BLaER1 treated with 17β-estradiol and CSF1 and Interleukin-3, amounts not matched to agents 10 nM and 100 nM (cell line): ENCODE measurements around the gene MIGA1.
A peak's percentile ranks its signal among the peaks of the same experiment; 100 is the strongest.

Experiments used
- H3K27ac ChIP-seq, 11 experiments: shearing (Covaris generic); formaldehyde crosslinking; 2 replicates each; pipeline ENCODE4 v1.8.1; 2022
- H3K27me3 ChIP-seq, 11 experiments: shearing (Covaris generic); formaldehyde crosslinking; 2 replicates each; pipeline ENCODE4 v1.8.1; 2022
- H3K36me3 ChIP-seq, 11 experiments: shearing (Covaris generic); formaldehyde crosslinking; 2 replicates each; pipeline ENCODE4 v1.8.1; 2022
- H3K4me1 ChIP-seq, 10 experiments: shearing (Covaris generic); formaldehyde crosslinking; 2 replicates each; pipeline ENCODE4 v1.8.1; 2022
- H3K4me2 ChIP-seq, 11 experiments: shearing (Covaris generic); formaldehyde crosslinking; 2 replicates each; pipeline ENCODE4 v1.8.1; 2022
- H3K4me3 ChIP-seq, 10 experiments: shearing (Covaris generic); formaldehyde crosslinking; 2 replicates each; pipeline ENCODE4 v1.8.1; 2022
- H3K9ac ChIP-seq, 11 experiments: shearing (Covaris generic); formaldehyde crosslinking; 2 replicates each; pipeline ENCODE4 v1.8.1; 2022
- H3K9me3 ChIP-seq, 11 experiments: shearing (Covaris generic); formaldehyde crosslinking; replicated peaks in 1 of 11; 2 replicates each; pipeline ENCODE4 v1.8.1; 2022
- H4K20me1 ChIP-seq, 11 experiments: shearing (Covaris generic); formaldehyde crosslinking; 2 replicates each; pipeline ENCODE4 v1.8.1; 2022
- Cebpa-rat ChIP-seq, 11 experiments: shearing (Covaris generic); IDR thresholded peaks; 2 replicates each; pipeline ENCODE4 v1.8.1; 2022

The MIGA1 gene

DNA sequence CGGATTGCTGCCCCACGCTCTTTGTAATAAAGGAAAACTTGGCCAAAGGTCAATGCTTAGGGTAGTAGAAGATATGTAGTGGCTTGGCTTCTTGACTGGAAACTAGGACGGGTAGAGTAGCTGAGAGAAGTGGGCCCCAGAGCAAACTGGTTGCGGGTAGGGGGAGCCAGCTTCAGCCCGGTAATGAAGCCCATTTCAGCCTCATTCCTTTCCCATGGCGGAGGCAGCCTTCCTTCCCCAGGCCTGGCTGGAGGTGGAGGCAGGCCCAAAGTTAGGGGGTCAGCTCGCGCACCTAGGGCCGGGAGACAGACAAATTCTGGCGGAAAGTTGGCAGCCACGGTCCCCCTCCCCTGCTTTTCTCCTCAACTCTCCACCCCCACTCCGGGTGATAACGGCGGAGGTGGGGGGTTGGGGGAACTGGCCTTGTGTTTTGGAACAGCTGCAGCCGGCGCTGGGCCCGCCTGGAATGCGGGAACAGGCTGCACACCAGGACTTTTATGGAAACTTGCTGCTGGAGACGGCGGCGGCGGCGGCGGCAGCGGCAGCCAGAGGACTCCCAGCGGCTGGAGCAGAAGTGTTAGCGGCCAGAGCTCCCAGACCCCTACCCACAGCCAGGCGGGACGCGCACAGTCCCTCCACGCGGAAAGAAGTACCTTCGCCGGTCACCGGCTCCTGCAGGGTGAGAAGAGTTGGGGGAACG is 108.8 kb downstream of the MIGA1 start, which contains the start of gene NEXN:
Gene NEXN, plus strand, starts transcription at position 544 of the 700 bp plus-strand sequence. CDS start 27,483 bp downstream, outside the sequence.
- Histone ChIP-seq H3K4me3 (peak within 1 kb of the TSS; percentile 14 to 58 (median 38); a peak in 18 of 20 replicates), H3K4me2 (peak within 1 kb of the TSS; percentile 36 to 77 (median 54); a peak in 21 of 22 replicates), H4K20me1 (peaks cover 0 to 13% (median 11%) of the 10 kb centered on the region in 11 experiments; a peak in 11 of 22 replicates), H3K9ac (no peak within 1 kb of the TSS), H3K9me3 (peaks cover 0 to 17% (median 7%) of the 10 kb centered on the region in 11 experiments; a peak in 11 of 22 replicates), H3K27ac (no peak within 1 kb of the TSS), H3K27me3 (peaks cover 44 to 49% (median 46%) of the 10 kb centered on the region in 11 experiments), H3K36me3 (no peaks in the 10 kb centered on the region), H3K4me1 (peaks cover 4 to 10% (median 9%) of the 10 kb centered on the region in 10 experiments; a peak in 13 of 20 replicates)
- TF ChIP-seq Cebpa-rat (IDR thresholded peaks at IDR 0.05), result no peak

DNA sequence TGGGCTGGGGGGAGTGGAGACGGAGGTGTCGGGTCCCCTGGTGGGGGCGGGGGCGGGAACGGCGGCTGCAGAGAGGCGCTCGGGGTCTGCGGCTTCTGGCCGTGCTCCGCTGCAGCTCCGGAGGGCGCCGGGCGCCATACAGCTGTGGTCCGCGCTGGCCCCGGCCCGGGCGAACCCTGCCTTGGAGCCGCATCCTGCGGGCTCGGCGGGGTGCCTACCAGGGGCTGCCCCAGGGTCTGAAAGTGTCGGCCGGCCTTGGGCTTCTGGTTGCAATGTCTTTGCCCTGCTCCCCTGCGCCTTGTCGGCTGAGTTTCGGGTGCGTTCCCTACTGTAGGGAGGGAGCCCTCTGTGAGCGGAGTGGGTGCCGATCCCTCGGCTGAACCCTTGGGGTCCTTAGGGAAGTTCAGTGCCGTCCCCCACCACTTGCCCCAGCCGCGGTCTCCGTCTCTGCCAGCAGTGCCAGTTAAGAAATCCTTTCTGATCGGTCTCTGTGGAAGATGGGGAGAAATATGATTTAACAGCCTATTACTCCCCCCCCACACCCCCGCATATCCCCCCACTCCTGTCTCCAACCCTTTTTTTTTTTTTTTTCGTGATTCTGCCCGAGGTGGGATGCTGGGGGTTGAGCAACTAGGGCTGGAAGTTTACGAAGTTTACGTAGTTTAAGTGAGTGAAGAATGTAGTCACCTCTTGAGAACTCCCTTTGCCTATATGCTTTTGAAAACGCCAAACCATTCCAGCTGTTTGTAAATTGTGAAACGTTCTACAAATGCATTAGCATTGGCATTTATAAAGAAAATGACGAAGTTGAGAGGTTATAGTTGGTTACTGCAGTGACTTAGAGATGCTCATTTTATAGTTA is 109.6 kb downstream of the MIGA1 start:
- Histone ChIP-seq H3K36me3 (no peaks in the 10 kb centered on the region), H3K4me1 (peaks cover 4 to 10% (median 9%) of the 10 kb centered on the region in 10 experiments; a peak in 13 of 20 replicates), H3K27ac (no peak overlapping the region), H3K4me2 (peak overlapping the region; percentile 36 to 77 (median 54); a peak in 21 of 22 replicates), H3K4me3 (peak overlapping the region; percentile 14 to 58 (median 38); a peak in 17 of 20 replicates), H3K27me3 (peaks cover 44 to 49% (median 46%) of the 10 kb centered on the region in 11 experiments), H4K20me1 (peaks cover 0 to 13% (median 11%) of the 10 kb centered on the region in 11 experiments; a peak in 11 of 22 replicates), H3K9me3 (peaks cover 0 to 17% (median 7%) of the 10 kb centered on the region in 11 experiments; a peak in 11 of 22 replicates), H3K9ac (no peak overlapping the region)
- no peak for TF ChIP-seq Cebpa-rat (IDR thresholded peaks at IDR 0.05)

DNA sequence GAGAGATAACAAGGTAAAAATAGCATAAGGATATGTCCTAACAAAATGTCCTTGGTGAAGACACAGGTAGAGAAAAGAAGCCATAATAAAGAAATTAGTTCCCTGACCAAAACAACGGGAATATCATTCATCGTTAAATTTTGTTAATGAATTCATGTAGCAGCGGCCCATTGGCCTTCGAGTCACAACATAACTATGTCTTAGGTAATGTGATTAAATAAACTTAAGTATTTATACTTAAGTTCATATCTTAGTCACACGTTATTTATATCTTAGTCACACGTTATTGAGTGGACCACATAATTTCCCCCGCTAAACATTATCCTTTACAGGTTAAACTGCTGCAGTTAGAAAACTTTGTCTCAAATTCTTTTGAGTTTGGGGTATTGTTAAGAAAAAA is 110.2 kb downstream of the MIGA1 start:
- H3K36me3 ChIP-seq, result no peaks in the 10 kb centered on the region
- H4K20me1 ChIP-seq, result peaks cover 0 to 13% (median 11%) of the 10 kb centered on the region in 11 experiments; a peak in 11 of 22 replicates
- no peak overlapping the region for H3K4me3 ChIP-seq
- H3K27me3 ChIP-seq, result peaks cover 44 to 49% (median 46%) of the 10 kb centered on the region in 11 experiments
- peaks cover 0 to 17% (median 7%) of the 10 kb centered on the region in 11 experiments; a peak in 11 of 22 replicates for H3K9me3 ChIP-seq
- no peak overlapping the region for H3K4me2 ChIP-seq
- no peak for TF ChIP-seq Cebpa-rat (IDR thresholded peaks at IDR 0.05)
- peaks cover 4 to 10% (median 9%) of the 10 kb centered on the region in 10 experiments; a peak in 13 of 20 replicates for H3K4me1 ChIP-seq
- H3K9ac ChIP-seq, result no peak overlapping the region
- H3K27ac ChIP-seq, result no peak overlapping the region

DNA sequence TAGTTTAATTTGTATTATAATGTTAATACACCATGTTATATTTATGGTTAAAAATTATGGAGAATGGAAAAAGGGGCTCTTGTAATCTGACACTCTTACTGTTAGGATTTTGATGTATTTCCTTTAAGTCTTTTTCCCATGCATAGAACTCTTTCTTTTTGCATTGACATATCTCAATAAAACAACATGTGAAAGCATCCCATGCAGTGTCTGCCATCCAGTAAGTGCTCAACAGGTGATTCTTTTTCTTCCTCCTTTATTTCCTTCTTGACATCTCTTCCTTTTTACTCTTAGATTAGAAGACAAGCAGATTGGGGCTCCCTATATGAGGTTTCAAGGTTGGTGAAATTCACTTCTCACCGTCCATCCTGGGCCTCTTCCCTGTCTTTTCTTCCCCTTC is 111.8 kb downstream of the MIGA1 start:
- Histone ChIP-seq H3K9me3 (peaks cover 0 to 17% (median 7%) of the 10 kb centered on the region in 11 experiments; a peak in 11 of 22 replicates), H3K27me3 (peaks cover 44 to 48% (median 46%) of the 10 kb centered on the region in 11 experiments), H3K4me1 (peaks cover 4 to 10% (median 9%) of the 10 kb centered on the region in 10 experiments; a peak in 13 of 20 replicates), H4K20me1 (peaks cover 0 to 13% (median 11%) of the 10 kb centered on the region in 11 experiments; a peak in 11 of 22 replicates), H3K9ac (no peak overlapping the region), H3K4me3 (no peak overlapping the region), H3K4me2 (no peak overlapping the region), H3K36me3 (no peaks in the 10 kb centered on the region), H3K27ac (no peak overlapping the region)
- no peak for TF ChIP-seq Cebpa-rat (IDR thresholded peaks at IDR 0.05)

DNA sequence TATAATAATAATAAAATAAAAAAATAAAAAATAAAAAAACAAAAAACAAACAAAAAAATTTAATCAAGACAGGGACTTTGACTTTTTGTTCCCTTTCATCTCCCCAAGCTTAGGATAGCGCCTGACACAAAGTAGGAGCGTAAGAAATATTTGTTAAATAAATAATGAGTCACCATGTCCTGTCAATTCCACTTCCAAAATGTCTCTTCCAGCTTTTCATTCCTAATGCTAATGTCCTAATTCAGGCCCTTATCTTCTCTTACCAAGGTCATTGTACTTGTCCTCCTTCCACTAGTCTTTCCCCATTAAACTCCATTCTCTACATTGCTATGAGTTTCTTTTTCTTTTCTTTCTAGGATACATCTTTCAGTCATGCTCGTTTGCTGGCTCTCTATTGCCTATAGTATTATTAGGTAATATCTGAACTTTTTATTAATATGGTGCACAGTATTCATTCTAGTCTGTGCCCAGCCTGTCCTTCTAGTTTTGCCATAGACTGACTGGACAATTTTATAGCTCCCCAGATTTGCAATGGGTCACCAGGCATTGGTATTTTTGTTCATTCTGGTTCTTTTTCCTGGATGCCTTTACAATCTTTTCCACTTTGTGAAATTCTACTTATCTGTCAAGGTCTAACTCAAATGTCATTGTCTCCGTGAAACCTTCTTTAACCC is 120.3 kb downstream of the MIGA1 start:
- Histone ChIP-seq H3K4me3 (no peak overlapping the region), H3K4me2 (no peak overlapping the region), H4K20me1 (no peaks in the 10 kb centered on the region), H3K27me3 (no peaks in the 10 kb centered on the region), H3K9ac (no peak overlapping the region), H3K9me3 (no peaks in the 10 kb centered on the region), H3K36me3 (no peaks in the 10 kb centered on the region), H3K4me1 (no peaks in the 10 kb centered on the region), H3K27ac (no peak overlapping the region)
- no peak for TF ChIP-seq Cebpa-rat (IDR thresholded peaks at IDR 0.05)

DNA sequence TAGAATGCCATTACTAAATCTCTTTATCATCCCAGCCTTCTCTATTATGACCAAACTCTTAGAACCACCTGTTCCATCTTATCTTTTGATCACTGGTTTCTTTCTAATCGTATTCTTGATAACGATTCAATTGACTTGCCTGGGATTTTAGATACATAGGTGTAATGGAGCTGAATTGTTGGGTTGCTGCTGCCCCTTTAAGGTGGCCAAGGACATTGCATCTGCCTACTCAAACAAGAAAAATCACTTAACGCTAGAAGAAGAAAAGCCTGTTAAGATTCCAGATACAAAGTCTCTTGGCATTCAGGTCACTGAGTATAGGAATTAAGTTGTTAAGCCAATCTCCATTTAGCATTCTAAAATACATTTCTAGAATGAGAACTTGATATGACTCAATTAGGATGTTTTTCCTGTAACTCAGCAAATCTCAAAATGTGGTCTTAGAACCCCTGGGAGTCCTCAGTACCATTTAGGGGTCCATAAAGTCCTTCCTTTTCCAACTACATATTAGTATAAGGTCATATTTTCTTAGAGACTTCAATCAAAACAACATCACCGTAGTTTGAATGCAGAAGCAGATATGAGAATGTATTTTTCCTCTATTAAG is 121.3 kb downstream of the MIGA1 start:
- H3K9ac ChIP-seq, result no peak overlapping the region
- H3K9me3 ChIP-seq, result no peaks in the 10 kb centered on the region
- H3K4me2 ChIP-seq, result no peak overlapping the region
- no peak overlapping the region for H3K27ac ChIP-seq
- no peaks in the 10 kb centered on the region for H4K20me1 ChIP-seq
- no peak overlapping the region for H3K4me3 ChIP-seq
- TF ChIP-seq Cebpa-rat (IDR thresholded peaks at IDR 0.05), result no peak
- no peaks in the 10 kb centered on the region for H3K36me3 ChIP-seq
- H3K4me1 ChIP-seq, result peaks cover 0 to 4% (median 0%) of the 10 kb centered on the region in 10 experiments; a peak in 4 of 20 replicates
- no peaks in the 10 kb centered on the region for H3K27me3 ChIP-seq

DNA sequence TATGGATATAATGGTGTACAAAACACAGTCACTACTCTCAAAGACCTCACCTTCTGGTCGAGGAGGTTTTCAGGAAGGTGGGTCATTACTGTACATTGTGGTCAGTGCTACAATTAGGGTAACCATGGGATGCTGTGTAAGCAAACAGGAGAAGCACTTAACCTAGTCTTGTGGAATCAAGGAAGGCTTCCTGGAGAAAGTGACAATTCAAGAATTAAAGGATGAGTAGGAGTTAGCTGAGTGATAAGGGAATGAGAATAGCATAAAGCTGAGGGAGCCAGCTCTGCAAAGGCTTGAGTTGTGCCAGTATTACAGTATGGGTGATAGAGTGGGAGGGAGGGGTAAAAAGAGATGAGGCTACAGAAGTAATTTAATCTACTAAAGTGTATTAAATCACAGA is 126.2 kb downstream of the MIGA1 start:
- no peaks in the 10 kb centered on the region for H3K9me3 ChIP-seq
- no peaks in the 10 kb centered on the region for H3K36me3 ChIP-seq
- no peak overlapping the region for H3K4me3 ChIP-seq
- no peaks in the 10 kb centered on the region for H4K20me1 ChIP-seq
- no peak overlapping the region for H3K27ac ChIP-seq
- H3K9ac ChIP-seq, result no peak overlapping the region
- H3K4me2 ChIP-seq, result peak overlapping the region in 2 of 11 experiments; percentile 22 to 33; a peak in 3 of 22 replicates
- H3K4me1 ChIP-seq, result peaks cover 0 to 10% (median 0%) of the 10 kb centered on the region in 10 experiments; a peak in 4 of 20 replicates
- no peak for TF ChIP-seq Cebpa-rat (IDR thresholded peaks at IDR 0.05)
- H3K27me3 ChIP-seq, result no peaks in the 10 kb centered on the region

DNA sequence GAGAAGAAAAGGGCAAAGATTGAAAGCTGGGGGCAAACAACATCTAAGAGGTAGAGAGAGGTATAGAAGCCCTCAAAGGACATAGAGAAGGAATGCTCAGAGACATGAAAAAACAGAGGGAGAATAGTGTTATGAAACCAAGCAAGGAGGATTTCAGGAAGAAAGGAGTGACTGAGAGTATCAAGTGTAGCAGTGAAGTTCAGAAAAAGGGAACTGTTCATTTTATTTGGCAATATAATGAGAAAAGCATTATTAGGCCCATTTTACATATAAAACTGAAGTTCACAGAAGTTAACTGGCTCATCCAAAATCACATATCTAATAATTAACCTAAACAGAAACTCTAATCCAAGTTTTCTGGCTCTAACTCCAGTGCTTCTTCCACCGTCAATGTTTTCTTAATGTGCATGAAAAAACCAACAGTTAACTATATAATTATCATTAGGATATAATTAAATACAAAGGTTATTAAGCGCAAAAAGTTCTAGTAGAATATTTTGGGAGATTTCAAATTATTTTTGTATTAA is 126.6 kb downstream of the MIGA1 start:
- Histone ChIP-seq H3K27me3 (no peaks in the 10 kb centered on the region), H4K20me1 (no peaks in the 10 kb centered on the region), H3K4me1 (peaks cover 0 to 10% (median 0%) of the 10 kb centered on the region in 10 experiments; a peak in 4 of 20 replicates), H3K9ac (no peak overlapping the region), H3K27ac (no peak overlapping the region), H3K9me3 (no peaks in the 10 kb centered on the region), H3K36me3 (no peaks in the 10 kb centered on the region), H3K4me2 (peak overlapping the region in 2 of 11 experiments; percentile 22 to 33; a peak in 3 of 22 replicates), H3K4me3 (no peak overlapping the region)
- no peak for TF ChIP-seq Cebpa-rat (IDR thresholded peaks at IDR 0.05)
